Common myeloid progenitor, CD34-positive (primary cell): ENCODE data around the gene KCNK16. TPM values are rescaled to one million over a fixed set of nuclear protein-coding genes. Genes with fewer than 3 reads are reported as not detected.

ENCODE experiments used
- CTCF ChIA-PET: fragments of 350-600 bp; sonication (Branson Sonifier 250); formaldehyde crosslinking; loops from one replicate; lab custom pipeline; 2021; ENCODE audit warnings: antibody characterized with exemption; lab: Charles Lee
- POLR2A ChIA-PET: fragments of 350-600 bp; sonication (Branson Sonifier 250); formaldehyde crosslinking; loops from one replicate; lab custom pipeline; 2021; ENCODE audit warnings: antibody characterized with exemption; lab: Charles Lee
- DNase-seq, 3 donors: peaks; one replicate each; pipeline versions ENCODE4 v3.0.0 to v3.0.0-alpha.2; 2013
- H3K27ac ChIP-seq, 2 experiments: 1 replicate in 1 of 2; 2 replicates in 1 of 2; pipeline ENCODE4 v1.7.0; 2013; ENCODE audit warnings: inconsistent platforms in 2 of 2, low read length in 2 of 2, mild to moderate bottlenecking in 2 of 2, low read depth in 1 of 2, moderate library complexity in 1 of 2; ENCODE audit not compliant: severe bottlenecking in 2 of 2, insufficient read depth in 1 of 2, poor library complexity in 1 of 2
- H3K27me3 ChIP-seq, 5 experiments: replicated peaks in 2 of 5; 1 replicate in 3 of 5; 2 replicates in 2 of 5; pipeline versions ENCODE4 v1.6.1 to v1.7.0; 2013; ENCODE audit warnings: low read length in 4 of 5, mild to moderate bottlenecking in 2 of 5, moderate library complexity in 2 of 5, inconsistent platforms in 1 of 5; ENCODE audit not compliant: insufficient read depth in 5 of 5, control insufficient read depth in 4 of 5
- H3K36me3 ChIP-seq, 4 experiments: 1 replicate in 2 of 4; 2 replicates in 2 of 4; pipeline versions ENCODE4 v1.6.1 to v1.7.0; 2013; ENCODE audit warnings: low read length in 3 of 4, control low read depth in 1 of 4, mild to moderate bottlenecking in 1 of 4; ENCODE audit not compliant: control insufficient read depth in 4 of 4, insufficient read depth in 4 of 4
- H3K4me1 ChIP-seq, 4 experiments: 1 replicate in 3 of 4; 2 replicates in 1 of 4; pipeline versions ENCODE4 v1.6.1 to v1.7.1; 2013; ENCODE audit warnings: low read length in 3 of 4, mild to moderate bottlenecking in 3 of 4, control low read depth in 1 of 4, inconsistent platforms in 1 of 4, moderate library complexity in 1 of 4; ENCODE audit not compliant: control insufficient read depth in 4 of 4, insufficient read depth in 4 of 4; ENCODE audit errors: control extremely low read depth in 1 of 4
- H3K4me3 ChIP-seq, 7 experiments: 1 replicate in 4 of 7; 2 replicates in 3 of 7; pipeline versions ENCODE4 v1.5.1 to v1.7.0; 2013; ENCODE audit warnings: mild to moderate bottlenecking in 7 of 7, low read length in 6 of 7, moderate library complexity in 6 of 7, inconsistent platforms in 2 of 7, low read depth in 2 of 7, control low read depth in 1 of 7; ENCODE audit not compliant: insufficient read depth in 4 of 7, control insufficient read depth in 1 of 7; ENCODE audit errors: extremely low read depth in 1 of 7
- H3K9me3 ChIP-seq, 5 experiments: 1 replicate in 4 of 5; 2 replicates in 1 of 5; pipeline versions ENCODE4 v1.6.1 to v1.7.1; 2013; ENCODE audit warnings: low read length in 4 of 5, mild to moderate bottlenecking in 2 of 5, inconsistent platforms in 1 of 5, low read depth in 1 of 5, moderate library complexity in 1 of 5; ENCODE audit not compliant: control insufficient read depth in 4 of 5, insufficient read depth in 2 of 5; ENCODE audit errors: control extremely low read depth in 1 of 5
- WGBS: methylation state at CpG from one replicate; pipeline ENCODE4 v1.1.5; 2013; ENCODE audit not compliant: insufficient coverage; 5-methylcytosine and 5-hydroxymethylcytosine counted together
- polyA plus RNA-seq: library from polyadenylated mRNA; unstranded; fragments of 120-200 nt; gene quantifications from one replicate; pipeline ENCODE4 v1.2.1, GENCODE V29; 2013

Gene KCNK16
- polyA plus RNA-seq, result 0.09 TPM

- H3K9me3 ChIP-seq, result no peaks in the 10 kb centered on the region
- no peak within 1 kb of the TSS for H3K4me3 ChIP-seq
- H3K36me3 ChIP-seq, result no peaks in the 10 kb centered on the region
- H3K4me1 ChIP-seq, result peaks cover 4 to 56% (median 47%) of the 10 kb centered on the region in 4 experiments
- ChIA-PET POLR2A (no interaction called here), CTCF (interaction anchor here (1.1 to 3.4 kb wide), 6 partner anchors 9 to 327 kb away, joined by 3 to 21 read pairs (median 6); no protein-coding TSS in a partner anchor)
- 86% methylated on average over 10 of the region's 11 CpGs for WGBS
- H3K27me3 ChIP-seq, result no peaks in the 10 kb centered on the region
- H3K27ac ChIP-seq, result no peak within 1 kb of the TSS
- DNase-seq, result no peak
Observed at GRCh38 chr6:39322306-39322850, at the start of gene KCNK16. Gene KCNK16 (minus strand): TSS chr6:39322702. CDS start chr6:39322540, 162 bp downstream.

- WGBS, result 100% methylated on average over 1 of the region's 3 CpGs
- no peaks in the 10 kb centered on the region for H3K4me1 ChIP-seq
- H3K36me3 ChIP-seq, result no peaks in the 10 kb centered on the region
- no peak overlapping the region for H3K27ac ChIP-seq
- DNase-seq, result no peak
- ChIA-PET CTCF (interaction anchor here (0.8 to 3.0 kb wide), 3 partner anchors 9 to 521 kb away, joined by 4 to 7 read pairs (median 4); no protein-coding TSS in a partner anchor), POLR2A (no interaction called here)
- no peak overlapping the region for H3K4me3 ChIP-seq
- no peaks in the 10 kb centered on the region for H3K27me3 ChIP-seq
- H3K9me3 ChIP-seq, result no peaks in the 10 kb centered on the region
Observed at GRCh38 chr6:39370390-39370789, 47.9 kb upstream of the KCNK16 start.

DNA sequence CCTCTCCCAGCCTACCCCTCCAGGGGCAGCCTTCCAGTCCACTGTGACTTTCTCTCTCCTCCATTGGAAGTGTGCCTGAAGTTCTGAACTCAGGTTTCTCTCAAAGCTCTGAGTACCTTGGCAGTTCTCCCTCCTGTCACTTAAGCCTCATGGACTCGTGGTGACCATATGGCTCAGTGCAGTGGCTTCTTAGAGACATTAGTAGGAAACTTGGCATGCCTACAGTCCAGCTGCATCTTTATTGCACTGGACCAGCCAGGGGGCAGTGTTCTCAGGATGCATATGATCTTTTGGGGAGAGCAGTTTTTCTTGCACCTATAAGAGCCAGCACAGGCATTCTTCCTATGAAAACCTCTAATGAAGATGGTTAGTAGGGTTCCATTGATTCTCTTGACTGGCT, 47.5 kb upstream of the KCNK16 start:
- Histone ChIP-seq H3K9me3 (no peaks in the 10 kb centered on the region), H3K36me3 (no peaks in the 10 kb centered on the region), H3K4me1 (no peaks in the 10 kb centered on the region), H3K27ac (no peak overlapping the region), H3K27me3 (no peaks in the 10 kb centered on the region), H3K4me3 (no peak overlapping the region)
- WGBS, result 83% methylated on average over 1 of the region's 1 CpG
- ChIA-PET CTCF (interaction anchor here (1.3 to 3.0 kb wide), 2 partner anchors 8 to 10 kb away, joined by 4 to 7 read pairs; no protein-coding TSS in a partner anchor), POLR2A (no interaction called here)
- no peak for DNase-seq

DNA sequence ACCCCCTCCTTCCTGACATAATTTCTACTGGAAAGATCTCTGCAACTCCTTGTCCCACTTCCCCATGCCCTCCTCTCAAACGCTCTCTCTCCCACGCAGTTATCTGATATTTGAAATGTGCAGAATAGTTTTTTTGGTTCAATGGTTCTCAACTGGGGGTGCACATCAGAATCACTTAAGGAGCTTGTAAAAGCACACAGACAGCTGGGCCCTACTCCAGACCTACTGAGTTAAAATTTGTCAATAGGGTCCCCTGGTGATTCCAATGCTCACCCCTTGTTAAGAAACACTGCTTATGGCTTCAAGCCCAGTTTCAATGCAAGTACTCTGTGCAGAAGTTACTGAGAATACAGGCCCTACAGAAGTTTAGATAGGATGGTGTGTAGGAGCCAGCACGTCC, 45.2 kb upstream of the KCNK16 start:
- Histone ChIP-seq H3K36me3 (no peaks in the 10 kb centered on the region), H3K9me3 (no peaks in the 10 kb centered on the region), H3K27me3 (no peaks in the 10 kb centered on the region), H3K4me1 (no peaks in the 10 kb centered on the region), H3K4me3 (no peak overlapping the region), H3K27ac (no peak overlapping the region)
- 83% methylated on average over 1 of the region's 3 CpGs for WGBS
- ChIA-PET CTCF (interaction anchor here (1.5 to 2.5 kb wide), 3 partner anchors 10 to 200 kb away, joined by 3 to 7 read pairs (median 3); no protein-coding TSS in a partner anchor), POLR2A (no interaction called here)
- no peak for DNase-seq

DNA sequence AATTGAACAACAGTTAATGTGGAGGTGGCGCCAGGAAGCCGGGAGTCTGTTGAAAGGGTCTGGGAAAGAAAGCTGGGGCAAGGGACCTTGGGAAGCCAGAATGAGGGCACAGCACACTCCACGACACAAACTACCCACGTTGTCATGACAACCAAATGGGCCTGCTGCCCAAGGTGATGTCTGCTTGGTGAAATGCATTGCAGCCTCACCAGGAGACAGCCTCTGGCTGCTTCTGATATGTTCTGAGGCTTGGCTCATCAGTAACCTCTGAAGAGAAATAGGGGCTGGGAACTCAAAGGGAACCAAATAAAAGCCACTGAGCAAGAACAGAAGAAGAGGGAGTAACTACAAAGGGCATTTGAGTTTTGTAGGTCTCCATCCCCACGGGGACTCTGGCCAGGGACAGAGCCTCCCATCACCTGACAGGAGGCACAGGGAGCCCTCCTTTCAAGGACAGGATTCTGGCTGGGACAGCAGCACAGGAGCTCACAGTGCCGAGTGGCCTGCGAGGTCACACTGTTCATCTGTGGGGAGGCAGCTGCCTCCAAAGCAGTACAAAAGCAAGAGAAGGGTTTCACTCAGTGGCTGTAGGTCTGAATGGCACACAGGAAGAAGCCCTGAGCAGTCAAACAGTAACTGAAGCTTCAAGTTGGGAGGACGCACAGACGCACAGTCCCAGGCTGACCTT, 44.6 kb upstream of the KCNK16 start:
- ChIA-PET POLR2A (no interaction called here), CTCF (interaction anchor here (1.5 to 2.5 kb wide), 2 partner anchors 9 to 199 kb away, joined by 3 to 7 read pairs; no protein-coding TSS in a partner anchor)
- Histone ChIP-seq H3K4me1 (peaks cover 0 to 3% (median 2%) of the 10 kb centered on the region in 4 experiments), H3K27ac (no peak overlapping the region), H3K36me3 (no peaks in the 10 kb centered on the region), H3K9me3 (no peaks in the 10 kb centered on the region), H3K4me3 (no peak overlapping the region), H3K27me3 (no peaks in the 10 kb centered on the region)
- 100% methylated on average over 7 of the region's 9 CpGs for WGBS
- no peak for DNase-seq

- CTCF ChIA-PET, result no interaction called here
Observed at GRCh38 chr6:39365281-39366074, 43.0 kb upstream of the KCNK16 start.

More at GRCh38 chr6:39365281-39366074, 43.0 kb upstream of the KCNK16 start:
- no peak overlapping the region for H3K27ac ChIP-seq
- WGBS, result 97% methylated on average over 11 of the region's 13 CpGs
- no peak overlapping the region for H3K4me3 ChIP-seq
- POLR2A ChIA-PET, result no interaction called here
- no peaks in the 10 kb centered on the region for H3K36me3 ChIP-seq
- H3K4me1 ChIP-seq, result peaks cover 0 to 7% (median 6%) of the 10 kb centered on the region in 4 experiments
- H3K27me3 ChIP-seq, result peaks cover 0 to 3% (median 0%) of the 10 kb centered on the region in 5 experiments
- H3K9me3 ChIP-seq, result no peaks in the 10 kb centered on the region
- peak in 1 of 3 donors; percentile 16 for DNase-seq
